Measurements from ENCODE around the gene PGAM5.
"Not testable (repeated sequence)": the region's sequence is repeated elsewhere in the genome, so short reads cannot be mapped to it uniquely, and the experiment has no call there.

The PGAM5 gene

DNA sequence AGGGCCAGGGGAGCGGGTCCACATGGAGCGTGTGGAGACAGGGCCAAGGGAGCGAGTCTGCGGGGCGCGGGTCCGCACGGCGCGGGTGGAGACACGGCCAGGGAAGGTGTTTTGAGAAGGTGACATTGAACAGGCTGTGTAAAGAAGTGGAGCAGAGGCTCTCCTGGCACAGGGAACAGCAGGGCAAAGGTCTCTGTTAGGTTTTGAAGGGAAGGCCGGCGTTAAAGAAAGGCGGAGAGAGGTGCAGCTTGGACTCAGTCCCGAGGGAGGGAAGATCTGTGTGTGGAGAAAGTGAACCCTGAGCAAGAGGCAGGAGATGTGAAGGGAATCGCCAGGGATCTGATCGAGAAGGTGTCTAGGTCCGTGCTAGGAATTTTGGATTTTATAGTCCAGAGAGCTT lies 21.4 kb upstream of the PGAM5 start:
- DNase-seq, result no peak

DNA sequence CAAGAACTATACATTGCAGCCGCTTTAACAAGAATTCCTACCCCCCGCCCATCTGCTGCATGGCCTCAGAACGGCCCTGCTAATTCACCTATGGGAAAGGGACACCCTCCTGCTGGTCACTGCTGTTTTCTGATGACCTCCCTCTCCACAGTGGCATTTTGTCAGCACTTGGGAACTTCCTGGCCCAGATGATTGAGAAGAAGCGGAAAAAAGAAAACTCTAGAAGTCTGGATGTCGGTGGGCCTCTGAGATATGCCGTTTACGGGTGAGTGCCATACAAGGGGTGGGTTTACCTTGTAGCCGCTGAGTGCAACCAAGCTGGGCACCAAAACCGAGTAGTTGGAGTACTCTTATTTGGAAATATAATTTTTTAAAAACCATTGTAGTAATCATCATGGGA lies 20.5 kb upstream of the PGAM5 start:
- no peak for DNase-seq

DNA sequence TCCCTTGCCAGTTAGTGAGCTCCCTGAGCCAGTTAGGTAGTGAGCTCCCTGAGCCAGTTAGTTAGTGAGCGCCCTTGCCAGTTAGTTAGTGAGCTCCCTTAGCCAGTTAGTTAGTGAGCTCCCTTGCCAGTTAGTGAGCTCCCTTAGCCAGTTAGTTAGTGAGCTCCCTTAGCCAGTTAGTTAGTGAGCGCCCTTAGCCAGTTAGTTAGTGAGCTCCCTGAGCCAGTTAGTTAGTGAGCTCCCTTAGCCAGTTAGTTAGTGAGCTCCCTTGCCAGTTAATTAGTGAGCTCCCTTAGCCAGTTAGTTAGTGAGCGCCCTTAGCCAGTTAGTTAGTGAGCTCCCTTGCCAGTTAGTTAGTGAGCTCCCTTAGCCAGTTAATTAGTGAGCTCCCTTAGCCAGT lies 18.6 kb upstream of the PGAM5 start:
- DNase-seq, result not testable (repeated sequence)

DNA sequence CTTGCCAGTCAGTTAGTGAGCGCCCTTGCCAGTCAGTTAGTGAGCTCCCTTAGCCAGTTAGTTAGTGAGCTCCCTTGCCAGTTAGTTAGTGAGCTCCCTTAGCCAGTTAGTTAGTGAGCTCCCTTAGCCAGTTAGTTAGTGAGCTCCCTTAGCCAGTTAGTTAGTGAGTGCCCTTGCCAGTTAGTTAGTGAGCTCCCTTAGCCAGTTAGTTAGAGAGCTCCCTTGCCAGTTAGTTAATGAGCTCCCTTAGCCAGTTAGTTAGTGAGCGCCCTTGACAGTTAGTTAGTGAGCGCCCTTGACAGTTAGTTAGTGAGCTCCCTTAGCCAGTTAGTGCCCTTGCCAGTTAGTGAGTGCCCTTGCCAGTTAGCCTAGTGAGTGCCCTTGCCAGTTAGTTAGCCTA lies 15.8 kb upstream of the PGAM5 start:
- not testable (repeated sequence) for DNase-seq

DNA sequence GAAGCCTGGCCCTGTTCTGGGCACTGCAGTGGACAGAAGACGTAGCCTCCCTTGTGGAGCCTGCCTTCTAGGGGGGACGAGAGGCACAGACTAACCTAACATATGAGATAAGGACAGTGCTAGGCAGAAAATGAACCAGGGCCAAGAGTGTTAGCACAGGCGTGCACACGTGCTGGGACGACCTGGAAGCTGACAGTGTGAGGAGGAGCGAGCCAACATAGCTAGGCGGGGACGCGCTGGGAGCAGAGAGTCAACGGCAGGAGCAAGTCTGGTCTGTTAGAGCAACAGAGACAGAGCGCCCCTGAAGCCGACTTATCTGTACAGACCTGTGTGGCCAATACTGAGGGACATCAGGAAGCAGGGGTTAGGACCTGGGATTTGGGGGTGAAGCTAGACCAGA lies 15.2 kb upstream of the PGAM5 start:
- DNase-seq, result no peak

DNA sequence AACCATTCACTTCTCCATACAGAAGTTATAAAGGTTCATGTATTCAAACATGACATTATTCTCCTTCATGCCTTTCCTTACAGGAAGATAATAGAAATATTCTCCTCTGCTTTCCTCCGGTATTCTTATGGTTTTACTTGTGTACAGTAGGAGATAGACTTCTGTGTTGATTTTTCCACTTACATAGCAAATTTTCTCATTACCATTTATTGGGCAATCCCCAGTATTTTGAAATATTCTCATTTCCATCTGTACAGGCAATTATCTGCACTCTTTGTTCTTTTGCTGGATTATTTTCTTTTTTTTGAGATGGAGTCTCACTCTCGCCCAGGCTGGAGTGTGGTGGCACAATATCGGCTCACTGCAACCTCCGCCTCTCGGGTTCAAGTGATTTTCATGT lies 12.3 kb upstream of the PGAM5 start:
- no peak for DNase-seq

DNA sequence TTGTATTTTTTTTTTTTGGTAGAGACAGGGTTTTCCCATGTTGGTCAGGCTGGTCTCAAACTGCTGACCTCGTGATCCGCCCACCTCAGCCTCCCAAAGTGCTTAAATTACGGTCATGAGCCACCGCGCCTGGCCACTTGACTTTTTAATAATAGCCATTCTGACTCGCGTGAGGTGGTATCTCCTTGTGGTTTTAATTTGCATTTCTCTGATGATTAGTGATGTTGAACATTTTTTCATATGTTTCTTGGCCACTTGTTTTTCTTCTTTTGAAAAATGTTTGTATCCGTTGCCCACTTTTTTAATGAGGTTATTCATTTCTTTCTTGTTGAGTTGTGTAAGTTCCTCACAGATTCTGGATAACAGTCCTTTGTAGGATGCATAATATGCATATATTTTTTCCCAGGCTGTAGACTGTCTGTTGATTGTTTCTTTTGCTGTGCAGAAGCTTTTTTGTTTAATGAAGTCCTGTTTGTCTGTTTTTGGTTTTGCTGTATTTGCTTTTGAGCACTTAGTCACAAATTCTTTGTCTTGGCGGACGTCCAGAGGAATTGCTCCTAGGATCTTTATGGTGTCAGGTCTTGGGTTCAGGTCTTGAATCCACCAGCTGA lies 10.3 kb upstream of the PGAM5 start:
- no peak for DNase-seq

DNA sequence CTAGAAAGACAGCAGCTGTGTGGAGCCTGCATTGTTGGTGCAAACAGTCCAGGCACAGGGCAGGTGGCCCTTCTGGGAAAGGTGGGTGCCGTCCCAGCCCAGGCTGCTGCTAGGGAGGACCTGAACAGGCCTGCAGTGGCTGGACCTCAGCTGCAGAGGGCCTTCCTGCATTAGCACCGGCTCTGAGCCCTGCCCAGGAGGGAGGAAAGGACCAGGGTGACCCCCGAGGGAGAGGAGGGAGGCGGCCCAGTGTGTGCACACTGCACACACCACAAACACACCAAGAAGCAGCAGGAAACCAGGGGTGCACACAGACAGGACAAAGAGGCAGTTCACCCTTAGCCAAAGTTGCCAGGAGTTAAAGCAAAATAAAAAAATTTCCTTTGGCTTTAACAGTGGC lies 8.0 kb upstream of the PGAM5 start:
- DNase-seq, result no peak

DNA sequence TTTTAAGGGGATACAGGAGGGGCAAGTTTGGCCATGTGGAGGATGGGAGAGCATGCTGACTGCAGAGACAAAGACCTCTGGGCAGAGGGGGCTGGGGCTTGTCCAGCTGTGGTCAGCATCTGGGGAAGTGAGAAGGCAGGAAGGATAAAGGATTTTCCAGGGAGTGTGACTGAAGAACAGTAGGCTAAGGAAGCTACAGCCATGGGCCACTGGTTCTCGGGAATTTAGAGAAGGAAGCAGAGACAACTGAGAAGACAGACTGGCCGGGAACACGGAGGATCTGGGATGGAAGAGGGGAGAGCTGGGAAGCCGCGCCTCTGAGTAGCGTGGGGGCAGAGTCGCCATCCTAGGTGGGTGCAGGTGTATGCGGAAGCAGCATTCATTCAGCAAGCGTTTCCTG lies 7.0 kb upstream of the PGAM5 start:
- no peak for DNase-seq

DNA sequence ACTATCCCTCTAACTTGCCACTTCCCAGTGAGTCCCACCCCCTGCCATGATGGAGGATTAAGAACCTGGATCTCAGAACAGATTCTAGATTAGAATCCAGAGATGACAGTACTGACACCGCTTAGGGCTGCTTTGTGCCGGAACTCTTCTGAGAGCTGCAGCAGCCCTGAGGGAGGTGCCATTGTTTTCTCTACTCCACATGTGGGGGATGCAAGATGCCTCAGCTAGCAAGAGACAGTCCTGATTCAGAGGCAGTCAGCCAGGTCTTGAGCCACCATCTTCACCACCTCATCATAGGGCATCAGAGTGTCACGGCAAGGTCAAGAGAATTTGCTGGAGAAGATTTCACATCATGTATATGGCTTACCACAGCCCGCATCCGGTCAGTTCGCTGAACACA lies 3.4 kb upstream of the PGAM5 start:
- DNase-seq, result no peak

DNA sequence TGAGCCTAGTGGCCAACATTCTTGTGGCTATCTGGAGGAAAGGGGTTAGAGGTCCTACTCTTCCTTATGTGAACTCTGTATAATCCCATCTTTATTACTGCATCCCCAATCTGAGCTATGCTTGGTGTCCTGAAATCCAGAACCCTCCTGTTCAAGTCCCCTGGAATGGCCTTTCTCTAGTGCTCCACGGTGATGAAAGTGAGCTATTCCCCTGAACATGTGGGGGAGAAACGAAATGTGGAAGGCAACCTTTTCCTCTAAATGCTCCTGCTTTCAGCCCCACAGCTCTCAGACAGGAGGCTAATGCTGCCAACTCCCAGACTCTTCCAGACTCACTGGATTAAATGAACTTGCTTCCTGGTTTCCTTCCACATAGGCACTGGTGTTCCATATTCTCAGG lies 2.5 kb upstream of the PGAM5 start:
- DNase-seq, result no peak

DNA sequence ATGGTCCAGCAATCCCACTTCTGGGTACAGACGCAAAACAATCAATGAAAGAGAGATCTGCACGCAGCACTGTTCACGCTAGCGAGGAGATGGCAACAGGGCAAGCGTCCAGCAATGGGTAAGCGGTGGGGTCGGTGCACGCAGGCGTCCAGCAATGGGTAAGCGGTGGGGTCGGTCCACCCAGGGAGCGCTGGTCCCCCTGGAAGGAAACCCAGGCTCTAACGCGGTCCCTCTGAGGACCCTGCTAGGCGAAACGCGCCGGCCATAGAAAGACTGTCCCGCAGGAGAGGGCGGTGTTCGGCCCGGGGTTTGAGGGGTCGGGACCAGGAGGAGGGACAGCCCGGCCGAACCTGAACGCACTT lies 618 bp upstream of the PGAM5 start:
- no peak for DNase-seq

DNA sequence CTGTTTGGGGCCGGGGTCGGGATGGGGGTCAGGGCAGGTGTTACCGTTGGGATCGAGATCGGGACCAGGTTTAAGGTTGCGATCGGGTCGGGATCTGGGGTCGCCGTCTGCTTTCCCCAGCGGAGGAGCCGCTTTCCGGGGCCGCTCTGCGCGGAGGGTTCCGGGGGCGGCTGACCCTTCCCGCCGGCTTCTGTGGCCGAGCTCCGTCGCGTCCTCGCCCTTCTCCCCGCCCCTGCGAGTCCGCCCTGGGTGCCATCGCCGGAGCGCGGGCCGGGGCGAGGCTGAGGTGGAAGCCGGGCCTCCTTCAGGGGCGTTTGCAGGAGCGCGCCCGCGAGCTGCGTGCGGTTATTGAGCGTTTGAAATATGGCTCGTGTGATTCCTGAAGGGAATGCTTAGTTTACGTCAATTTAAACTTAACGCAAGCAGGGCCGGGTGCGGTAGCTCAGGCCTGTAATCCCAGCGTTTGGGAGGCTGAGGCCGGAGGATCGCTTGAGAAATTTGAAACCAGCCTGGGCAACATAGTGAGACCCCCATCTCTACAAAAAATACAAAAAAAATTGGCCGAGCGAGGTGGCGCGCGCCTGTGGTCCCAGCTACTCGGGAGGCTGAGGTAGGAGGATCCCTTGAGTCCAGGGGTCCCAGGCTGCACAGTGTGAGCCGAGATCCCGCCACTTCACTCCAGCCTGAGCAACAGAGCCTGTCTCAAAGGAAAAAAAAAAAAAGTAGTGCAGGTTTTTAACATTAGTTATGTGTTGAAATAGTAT lies 620 bp downstream of the PGAM5 start:
- DNase-seq, result no peak

DNA sequence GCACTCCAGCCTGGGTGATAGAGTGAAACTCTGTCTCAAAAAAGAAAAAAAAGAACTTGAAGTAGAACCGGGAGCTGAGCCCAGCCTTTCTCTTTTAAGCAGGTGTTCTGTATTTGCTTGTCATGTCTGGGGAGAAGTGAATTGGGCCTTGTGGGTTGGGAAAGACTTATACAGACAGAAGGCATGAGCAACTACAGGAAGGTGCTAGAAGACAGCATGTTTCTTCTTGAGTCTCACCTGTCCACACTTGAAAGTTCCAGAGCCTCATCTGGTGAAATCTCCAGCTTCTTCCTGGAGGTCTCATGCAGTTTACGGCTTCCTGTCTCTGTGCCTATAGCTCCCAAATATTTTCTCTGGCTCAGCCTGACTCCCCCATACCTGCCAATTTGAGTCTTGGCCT lies 2.5 kb downstream of the PGAM5 start:
- DNase-seq, result no peak

DNA sequence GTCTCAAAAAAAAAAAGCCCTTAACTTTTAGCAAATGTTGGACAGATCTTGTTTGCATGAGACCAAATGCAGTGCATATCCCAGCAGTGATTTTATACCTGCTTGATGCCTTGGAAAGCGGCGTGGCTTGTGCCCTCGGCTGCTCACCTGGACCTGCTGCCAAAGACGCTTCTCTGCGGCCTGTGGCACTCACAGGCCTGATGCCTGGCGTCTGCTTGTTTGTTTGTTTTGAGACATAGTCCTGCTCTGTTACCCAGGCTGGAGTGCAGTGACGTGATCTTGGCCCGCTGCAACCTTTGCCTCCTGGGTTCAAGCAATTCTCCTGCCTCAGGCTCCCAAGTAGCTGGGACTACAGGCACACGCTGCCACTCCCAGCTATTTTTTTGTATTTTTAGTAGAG lies 5.2 kb downstream of the PGAM5 start:
- no peak for DNase-seq

DNA sequence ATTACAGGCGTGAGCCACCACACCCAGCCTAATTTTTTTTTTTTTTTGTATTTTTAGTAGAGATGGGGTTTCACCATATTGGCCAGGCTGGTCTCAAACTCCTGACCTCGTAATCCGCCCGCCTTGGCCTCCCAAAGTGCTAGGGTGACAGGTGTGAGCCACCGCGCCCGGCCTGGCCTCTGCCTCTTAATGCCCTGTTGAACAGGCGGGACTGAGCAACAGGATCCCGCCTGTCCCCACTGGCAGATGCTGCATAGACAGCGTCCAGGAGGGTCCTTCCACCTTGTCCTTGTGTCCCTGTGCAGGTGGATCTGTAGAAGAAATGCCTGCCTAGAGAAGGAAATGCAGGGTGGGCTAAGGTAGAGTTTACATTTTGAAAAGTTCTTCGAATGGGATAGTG lies 5.7 kb downstream of the PGAM5 start:
- DNase-seq, result no peak

DNA sequence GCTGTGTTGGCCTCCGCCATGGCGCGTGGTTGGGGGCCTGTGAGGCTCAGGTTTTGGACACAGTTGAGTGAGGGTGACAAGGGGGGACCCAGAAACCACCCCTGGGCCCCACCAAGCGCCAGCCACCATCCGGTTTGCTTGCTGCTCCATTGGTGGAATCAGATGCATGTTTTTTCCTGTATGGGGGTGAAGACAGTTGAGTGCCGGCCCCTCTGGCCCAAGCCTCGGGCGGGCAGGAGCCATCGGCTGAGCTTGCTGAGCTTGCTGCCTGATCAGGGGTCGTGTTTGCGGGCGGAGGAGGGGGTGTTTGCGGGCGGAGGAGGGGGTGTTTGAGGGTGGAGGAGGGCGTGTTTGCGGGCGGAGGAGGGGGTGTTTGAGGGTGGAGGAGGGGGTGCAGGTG lies 6.4 kb downstream of the PGAM5 start:
- no peak for DNase-seq

DNA sequence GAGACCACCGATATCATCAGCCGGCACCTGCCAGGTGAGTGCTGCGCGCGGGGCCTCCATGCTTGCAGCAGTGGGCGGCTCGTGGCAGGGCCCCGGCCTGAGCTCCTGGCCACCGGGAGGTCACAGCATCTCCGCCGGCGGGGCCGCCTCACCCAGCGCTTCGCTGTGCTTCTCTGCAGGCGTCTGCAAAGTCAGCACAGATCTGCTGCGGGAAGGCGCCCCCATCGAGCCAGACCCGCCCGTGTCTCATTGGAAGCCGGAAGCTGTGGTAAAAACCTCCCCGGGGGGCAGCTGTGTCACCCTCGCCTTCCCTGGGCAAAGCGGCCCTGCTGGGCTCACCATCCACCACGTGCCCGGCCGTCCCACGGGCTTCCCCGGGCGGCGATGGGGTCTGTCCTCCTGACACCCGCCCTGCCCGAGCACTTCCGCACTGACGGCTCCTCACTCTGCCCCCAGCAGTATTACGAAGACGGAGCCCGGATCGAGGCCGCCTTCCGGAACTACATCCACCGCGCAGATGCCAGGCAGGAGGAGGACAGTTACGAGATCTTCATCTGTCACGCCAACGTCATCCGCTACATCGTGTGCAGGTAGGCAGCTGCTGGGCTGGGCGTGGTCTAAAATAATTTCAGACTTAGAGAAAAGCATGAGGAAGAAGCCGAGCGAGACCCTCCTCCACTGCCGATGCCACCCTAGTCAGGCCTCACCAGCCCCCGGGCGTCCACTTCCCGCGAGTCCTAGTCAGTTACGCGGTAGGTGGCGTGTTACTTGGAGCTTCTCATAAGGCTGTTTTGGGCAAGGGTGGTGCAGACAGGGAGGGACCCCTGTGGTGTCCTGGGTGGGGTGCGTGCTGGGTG lies 7.1 kb downstream of the PGAM5 start:
- no peak for DNase-seq

DNA sequence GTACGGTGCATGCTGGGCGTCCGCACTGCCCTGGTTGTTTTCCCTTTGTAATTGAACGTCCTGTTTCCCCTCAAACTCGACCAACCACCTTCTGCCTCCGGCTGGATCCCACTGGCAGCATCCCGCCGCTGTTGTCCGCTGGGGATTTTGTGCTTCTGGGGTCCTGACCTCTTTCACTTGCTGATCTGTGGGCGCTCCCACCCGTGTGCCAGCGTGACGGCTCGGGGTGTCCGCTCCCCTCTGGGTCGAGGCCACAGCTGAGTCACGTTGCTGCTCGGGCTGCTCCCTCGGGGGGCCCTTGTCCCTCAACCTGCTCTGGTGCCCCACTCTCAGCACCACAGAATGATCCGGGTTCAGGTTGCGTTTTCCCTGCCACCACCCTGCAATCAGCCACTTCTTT lies 8.0 kb downstream of the PGAM5 start:
- no peak for DNase-seq

DNA sequence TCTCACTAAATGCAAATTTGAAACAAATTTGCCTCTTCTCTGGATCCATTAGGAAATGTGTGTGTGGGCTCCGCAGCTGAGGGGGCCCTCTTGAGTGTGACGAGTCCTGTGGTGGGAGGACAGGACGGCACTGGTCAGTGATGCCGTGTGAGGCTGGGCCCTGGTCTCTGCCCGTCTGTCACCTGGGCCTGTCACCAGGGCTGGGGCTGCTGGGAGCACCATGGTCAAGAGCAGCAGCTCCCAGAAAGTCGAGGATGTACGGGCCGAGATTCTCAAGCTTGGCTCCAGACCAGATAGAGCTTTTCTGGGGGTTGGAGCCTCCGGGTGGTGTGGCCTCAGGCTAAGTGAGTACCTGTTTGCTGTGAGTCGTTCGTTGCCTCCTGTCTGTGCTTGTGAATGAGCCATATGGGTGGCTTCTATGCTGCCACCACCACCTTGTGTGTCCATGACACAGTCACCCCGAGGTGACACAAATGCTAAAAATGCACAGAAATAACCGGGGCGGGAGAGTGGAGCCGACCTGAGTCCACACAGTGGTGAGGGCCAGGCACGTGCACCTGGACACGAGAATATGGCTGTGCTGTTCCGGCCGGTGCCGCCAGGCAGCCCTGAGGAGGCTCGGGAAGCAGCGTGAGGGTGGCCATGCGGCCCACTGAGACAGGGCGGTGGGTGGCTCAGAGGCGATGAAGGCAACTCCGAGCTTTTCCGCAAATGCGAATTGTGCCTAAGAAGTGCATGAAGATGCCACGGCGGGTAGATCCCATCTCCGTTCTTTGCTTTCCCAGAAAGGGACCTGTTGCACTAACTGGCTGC lies 8.7 kb downstream of the PGAM5 start:
- no peak for DNase-seq

DNA sequence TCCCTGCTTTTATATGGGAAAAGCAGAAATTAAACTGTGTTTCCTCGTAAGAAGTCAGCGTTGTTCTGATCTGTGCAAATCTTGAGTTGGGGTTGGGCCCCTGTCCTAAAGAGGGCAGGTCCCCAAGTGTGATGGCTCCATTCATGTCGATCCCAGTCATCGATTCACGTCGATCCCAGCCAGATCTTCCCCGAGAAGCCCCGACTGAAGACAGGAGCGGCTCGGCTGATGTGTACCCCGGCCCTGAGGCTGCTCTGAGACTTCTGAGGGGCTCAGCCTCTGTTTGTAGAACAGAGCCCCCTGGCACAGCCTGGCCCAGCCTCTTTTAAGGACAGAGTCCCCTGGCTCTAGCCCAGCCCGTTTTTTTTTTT lies 9.3 kb downstream of the PGAM5 start:
- DNase-seq, result no peak

DNA sequence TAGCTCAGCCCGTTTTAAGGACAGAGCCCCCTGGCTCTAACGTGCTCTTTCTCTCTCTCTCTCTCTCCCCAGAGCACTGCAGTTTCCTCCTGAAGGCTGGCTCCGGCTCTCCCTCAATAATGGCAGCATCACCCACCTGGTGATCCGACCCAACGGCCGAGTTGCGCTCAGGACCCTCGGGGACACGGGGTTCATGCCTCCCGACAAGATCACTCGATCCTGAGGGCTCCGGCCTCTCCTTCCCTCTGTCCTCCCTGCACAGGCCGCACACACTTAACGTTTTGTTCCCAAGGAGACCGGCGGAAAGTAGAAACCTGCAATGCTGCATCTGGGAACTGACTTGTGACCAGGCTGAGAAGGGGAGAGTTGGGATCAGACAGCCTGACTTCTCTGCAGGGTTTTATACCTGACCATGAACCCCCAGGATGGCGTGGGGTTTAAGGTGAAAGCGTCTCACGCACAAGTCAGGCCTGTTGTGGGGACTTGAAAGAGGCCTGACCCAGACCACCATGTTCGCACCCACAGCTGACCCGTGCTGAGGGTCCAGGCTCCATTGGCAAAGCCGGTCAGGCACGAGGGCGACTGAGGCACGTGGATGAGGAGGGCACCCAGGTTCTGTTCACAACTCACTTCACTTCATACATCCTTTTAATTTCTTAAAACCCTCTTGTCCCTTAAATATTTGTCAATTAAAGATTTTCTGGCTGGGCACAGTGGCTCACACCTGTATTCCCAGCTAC lies 10.1 kb downstream of the PGAM5 start:
- no peak for DNase-seq
